Measurements from ENCODE around the gene PREX1.

Gene PREX1

GRCh38 chr20:48730977-48731376 is 96.8 kb downstream of the PREX1 start:
- Mint-ChIP-seq H3K27me3 (ENCODE audit: low read depth) (peaks cover 7% of the 10 kb centered on the region), H3K4me3 (no peak overlapping the region), H3K27ac (no peak overlapping the region), H3K4me1 (peaks cover 38% of the 10 kb centered on the region), H3K36me3 (ENCODE audit: low read depth) (peaks cover 2% of the 10 kb centered on the region), H3K9me3 (no peaks in the 10 kb centered on the region)
- no peak for TF ChIP-seq CTCF (IDR thresholded peaks at IDR 0.05; ENCODE audit: unreplicated experiment in 3 of 3)

- no peak for TF ChIP-seq CTCF (IDR thresholded peaks at IDR 0.05; ENCODE audit: unreplicated experiment in 3 of 3)
- H3K36me3 Mint-ChIP-seq (ENCODE audit: low read depth): peaks cover 2% of the 10 kb centered on the region
- no peak overlapping the region for H3K4me3 Mint-ChIP-seq
- H3K4me1 Mint-ChIP-seq: peaks cover 43% of the 10 kb centered on the region
- peaks cover 7% of the 10 kb centered on the region for H3K27me3 Mint-ChIP-seq (ENCODE audit: low read depth)
- peak overlapping the region in 1 of 3 experiments; percentile 11 for H3K27ac Mint-ChIP-seq
- H3K9me3 Mint-ChIP-seq: no peaks in the 10 kb centered on the region
These were observed 98.3 kb downstream of the PREX1 start for GRCh38 chr20:48729538-48729937.

- H3K4me3 Mint-ChIP-seq: no peak overlapping the region
These were observed 99.6 kb downstream of the PREX1 start for GRCh38 chr20:48728042-48728825.

GRCh38 chr20:48727226-48727625 is 100.6 kb downstream of the PREX1 start:
- Mint-ChIP-seq H3K36me3 (ENCODE audit: low read depth) (peaks cover 4% of the 10 kb centered on the region), H3K27me3 (ENCODE audit: low read depth) (peaks cover 10% of the 10 kb centered on the region), H3K4me1 (peaks cover 49% of the 10 kb centered on the region), H3K9me3 (no peaks in the 10 kb centered on the region), H3K4me3 (no peak overlapping the region), H3K27ac (no peak overlapping the region)
- no peak for TF ChIP-seq CTCF (IDR thresholded peaks at IDR 0.05; ENCODE audit: unreplicated experiment in 3 of 3)

More at GRCh38 chr20:48728042-48728825, 99.6 kb downstream of the PREX1 start:
- Mint-ChIP-seq H3K27ac (no peak overlapping the region), H3K36me3 (ENCODE audit: low read depth) (peaks cover 4% of the 10 kb centered on the region), H3K4me1 (peaks cover 48% of the 10 kb centered on the region), H3K9me3 (no peaks in the 10 kb centered on the region), H3K27me3 (ENCODE audit: low read depth) (peaks cover 7% of the 10 kb centered on the region)
- no peak for TF ChIP-seq CTCF (IDR thresholded peaks at IDR 0.05; ENCODE audit: unreplicated experiment in 3 of 3)

- no peak overlapping the region for H3K4me3 Mint-ChIP-seq
- H3K27ac Mint-ChIP-seq: no peak overlapping the region
- H3K27me3 Mint-ChIP-seq (ENCODE audit: low read depth): peaks cover 10% of the 10 kb centered on the region
- H3K9me3 Mint-ChIP-seq: no peaks in the 10 kb centered on the region
- TF ChIP-seq CTCF (IDR thresholded peaks at IDR 0.05; ENCODE audit: unreplicated experiment in 3 of 3): no peak
- H3K4me1 Mint-ChIP-seq: peaks cover 47% of the 10 kb centered on the region
- H3K36me3 Mint-ChIP-seq (ENCODE audit: low read depth): peaks cover 4% of the 10 kb centered on the region
These were observed 102.2 kb downstream of the PREX1 start for GRCh38 chr20:48725555-48725991.
